ENCODE data around the gene GGT1.

The GGT1 gene

GRCh38 chr22:24592058-24592850, 10.7 kb upstream of the GGT1 start (continued):
- no peak for TF ChIP-seq ZBTB44 (tag by site-specific recombination; IDR thresholded peaks at IDR 0.05)
- no peak for TF ChIP-seq ZNF530 (tag by site-specific recombination; IDR thresholded peaks at IDR 0.05; ENCODE audit: low read depth)
- no peak for TF ChIP-seq ZNF707 (tag by site-specific recombination; IDR thresholded peaks at IDR 0.05)
- TF ChIP-seq ZBTB8A (tag by site-specific recombination; IDR thresholded peaks at IDR 0.05) = peak; percentile 96
- TF ChIP-seq ZNF354C (tag by site-specific recombination; IDR thresholded peaks at IDR 0.05; ENCODE audit: borderline replicate concordance, low read depth) = no peak
- TF ChIP-seq ZNF76 (tag by site-specific recombination; IDR thresholded peaks at IDR 0.05; ENCODE audit: borderline replicate concordance, low read depth) = no peak
- no peak for TF ChIP-seq ZNF423 (tag by site-specific recombination; IDR thresholded peaks at IDR 0.05)
- no peak for TF ChIP-seq ZNF433 (tag by site-specific recombination; IDR thresholded peaks at IDR 0.05; ENCODE audit: low read depth)
- no peak for TF ChIP-seq ZNF341 (tag by site-specific recombination; IDR thresholded peaks at IDR 0.05; ENCODE audit: low read depth)
- TF ChIP-seq TRIM28 (IDR thresholded peaks at IDR 0.05; ENCODE audit: borderline replicate concordance, low read length) = no peak
- TF ChIP-seq ZNF776 (tag by site-specific recombination; IDR thresholded peaks at IDR 0.05; ENCODE audit: borderline replicate concordance) = no peak
- no peak for TF ChIP-seq PRDM4 (tag by site-specific recombination; IDR thresholded peaks at IDR 0.05)
- no peak for TF ChIP-seq ZNF223 (tag by site-specific recombination; IDR thresholded peaks at IDR 0.05)
- TF ChIP-seq ZNF302 (tag by site-specific recombination; IDR thresholded peaks at IDR 0.05; ENCODE audit: low read depth) = no peak
- TF ChIP-seq MEIS1 (CRISPR knock-in tag; IDR thresholded peaks at IDR 0.05; ENCODE audit: borderline replicate concordance) = no peak
- no peak for TF ChIP-seq ZNF792 (tag by site-specific recombination; IDR thresholded peaks at IDR 0.05)
- TF ChIP-seq ZNF701 (tag by site-specific recombination; IDR thresholded peaks at IDR 0.05) = no peak
- TF ChIP-seq ZFP69B (tag by site-specific recombination; IDR thresholded peaks at IDR 0.05) = no peak
- TF ChIP-seq ZNF148 (tag by site-specific recombination; IDR thresholded peaks at IDR 0.05; ENCODE audit: borderline replicate concordance) = no peak
- TF ChIP-seq ZNF19 (tag by site-specific recombination; IDR thresholded peaks at IDR 0.05; ENCODE audit: low read depth) = no peak
- TF ChIP-seq ZNF791 (tag by site-specific recombination; IDR thresholded peaks at IDR 0.05) = no peak
- no peak for TF ChIP-seq ZNF473 (tag by site-specific recombination; IDR thresholded peaks at IDR 0.05)
- TF ChIP-seq ZNF266 (tag by site-specific recombination; IDR thresholded peaks at IDR 0.05; ENCODE audit: low read depth) = no peak
- TF ChIP-seq KLF9 (tag by site-specific recombination; IDR thresholded peaks at IDR 0.05; ENCODE audit: low read depth) = peak; percentile 70
- TF ChIP-seq ZNF324 (tag by site-specific recombination; IDR thresholded peaks at IDR 0.05) = 0 out of 2 replicates have a peak, but pooled peaks have one; percentile 27
- TF ChIP-seq ZNF404 (tag by site-specific recombination; IDR thresholded peaks at IDR 0.05) = no peak
- no peak for TF ChIP-seq ZNF830 (tag by site-specific recombination; IDR thresholded peaks at IDR 0.05; ENCODE audit: low read depth)
- no peak for TF ChIP-seq ZNF555 (tag by site-specific recombination; conservative IDR thresholded peaks at IDR 0.05)
- no peak for TF ChIP-seq ZNF157 (tag by site-specific recombination; IDR thresholded peaks at IDR 0.05)
- TF ChIP-seq SETDB1 (IDR thresholded peaks at IDR 0.05; ENCODE audit: insufficient read length, low read length) = no peak
- TF ChIP-seq ZSCAN5A (tag by site-specific recombination; IDR thresholded peaks at IDR 0.05) = peak; percentile 77; the same call in 1 of the 2 replicates
- TF ChIP-seq ZNF2 (tag by site-specific recombination; IDR thresholded peaks at IDR 0.05) = no peak
- peak; percentile 90 for TF ChIP-seq ZBTB20 (tag by site-specific recombination; IDR thresholded peaks at IDR 0.05)
- 0 out of 2 replicates have a peak, but pooled peaks have one; percentile 16 for TF ChIP-seq ZIC2 (tag by site-specific recombination; IDR thresholded peaks at IDR 0.05)
